ENCODE measurements around the gene DRD3. TPM values are rescaled to one million over a fixed set of nuclear protein-coding genes. Genes with fewer than 3 reads are reported as not detected.

The DRD3 gene
- polyA plus RNA-seq, 1 of the 3 experiments (the other 2 are of a cell fraction), result not detected

DNA sequence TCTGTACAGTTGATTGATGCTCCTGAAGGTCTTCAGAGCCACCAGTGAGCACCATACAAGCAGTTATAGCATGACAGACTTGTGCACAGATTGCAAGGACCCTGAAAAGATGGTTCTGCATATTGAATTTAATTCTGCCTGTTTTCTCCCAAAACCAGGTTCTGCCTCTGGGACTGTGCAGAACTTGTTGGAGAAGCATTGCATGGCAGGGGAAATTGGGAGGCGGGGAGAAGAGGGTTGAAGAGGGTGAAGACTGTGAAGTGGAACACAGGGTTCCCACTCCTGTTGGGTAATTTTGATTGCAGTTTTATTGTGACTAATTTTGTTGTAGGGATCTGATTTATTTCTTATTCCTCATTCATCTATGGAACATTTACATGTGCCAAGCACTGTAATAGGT is 48.2 kb upstream of the DRD3 start (continued):
- TF ChIP-seq GATA2 (CRISPR knock-in tag; IDR thresholded peaks at IDR 0.05), result no peak
- TF ChIP-seq, protein P1, sequence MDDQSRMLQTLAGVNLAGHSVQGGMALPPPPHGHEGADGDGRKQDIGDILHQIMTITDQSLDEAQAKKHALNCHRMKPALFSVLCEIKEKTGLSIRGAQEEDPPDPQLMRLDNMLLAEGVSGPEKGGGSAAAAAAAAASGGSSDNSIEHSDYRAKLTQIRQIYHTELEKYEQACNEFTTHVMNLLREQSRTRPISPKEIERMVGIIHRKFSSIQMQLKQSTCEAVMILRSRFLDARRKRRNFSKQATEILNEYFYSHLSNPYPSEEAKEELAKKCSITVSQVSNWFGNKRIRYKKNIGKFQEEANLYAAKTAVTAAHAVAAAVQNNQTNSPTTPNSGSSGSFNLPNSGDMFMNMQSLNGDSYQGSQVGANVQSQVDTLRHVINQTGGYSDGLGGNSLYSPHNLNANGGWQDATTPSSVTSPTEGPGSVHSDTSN (IDR thresholded peaks at IDR 0.05), result no peak
- no peak for TF ChIP-seq YY1 (IDR thresholded peaks at IDR 0.05; ENCODE audit: low read depth)

DNA sequence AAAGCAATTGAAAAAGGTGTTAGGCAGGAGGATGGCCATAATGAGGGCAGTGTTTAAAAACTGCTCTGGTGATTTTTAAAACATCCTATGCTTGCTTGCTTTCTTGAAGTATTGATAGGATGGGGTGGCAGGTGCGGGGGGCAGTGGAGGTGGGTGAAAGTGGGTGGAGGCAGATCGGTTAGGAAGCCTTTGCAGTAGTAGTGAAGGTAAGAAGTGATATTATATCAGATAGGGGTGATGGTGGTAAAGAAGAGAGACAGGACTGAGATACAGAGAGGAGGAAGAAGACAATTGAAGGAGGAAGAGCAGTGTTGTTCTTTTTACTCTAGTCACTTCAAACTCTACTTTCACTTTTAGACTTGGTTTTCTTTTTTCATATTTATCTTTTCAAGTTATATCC is 47.5 kb upstream of the DRD3 start:
- Histone ChIP-seq H3K9me3 (no peaks in the 10 kb centered on the region), H3K4me1 (ENCODE audit: control insufficient read depth in 1 of 2, insufficient read depth in 2 of 2, low read depth in 1 of 2, low read length in 1 of 2) (no peaks in the 10 kb centered on the region), H3K27ac (ENCODE audit: low read depth in 2 of 2, low read length in 1 of 2) (no peak overlapping the region), H4K20me1 (ENCODE audit: insufficient read depth) (no peaks in the 10 kb centered on the region), H3K9me2 (no peaks in the 10 kb centered on the region), H3F3A (replicated peaks; ENCODE audit: insufficient read depth) (no peaks in the 10 kb centered on the region), H3K4me3 (ENCODE audit: low read depth in 2 of 2, low read length in 1 of 2) (no peak overlapping the region), H3K4me2 (no peak overlapping the region), H3K36me3 (replicated peaks in 1 of 2; ENCODE audit: control insufficient read depth in 1 of 2, insufficient read depth in 2 of 2, low read length in 1 of 2) (no peaks in the 10 kb centered on the region), H3K9ac (no peak overlapping the region), H3K79me2 (ENCODE audit: insufficient read depth) (no peaks in the 10 kb centered on the region; the same call in 1 of the 2 replicates), H3K27me3 (ENCODE audit: insufficient read depth) (no peaks in the 10 kb centered on the region), H2AFZ (ENCODE audit: low read depth) (no peak overlapping the region)
- ChIA-PET CTCF (interaction anchor here (2.4 kb wide), 1 partner anchor 74 kb away, joined by 6 read pairs; no protein-coding TSS in a partner anchor), POLR2A (no interaction called here)
- 21% methylated on average over 2 of the region's 2 CpGs for WGBS (ENCODE audit: low lambda C conversion rate)
- TF ChIP-seq, protein P2, sequence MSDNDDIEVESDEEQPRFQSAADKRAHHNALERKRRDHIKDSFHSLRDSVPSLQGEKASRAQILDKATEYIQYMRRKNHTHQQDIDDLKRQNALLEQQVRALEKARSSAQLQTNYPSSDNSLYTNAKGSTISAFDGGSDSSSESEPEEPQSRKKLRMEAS (IDR thresholded peaks at IDR 0.05; ENCODE audit: low read depth), result no peak
- TF ChIP-seq JUND (IDR thresholded peaks at IDR 0.05), result no peak
- TF ChIP-seq ELF1 (IDR thresholded peaks at IDR 0.05), result no peak
- TF ChIP-seq, protein P3, sequence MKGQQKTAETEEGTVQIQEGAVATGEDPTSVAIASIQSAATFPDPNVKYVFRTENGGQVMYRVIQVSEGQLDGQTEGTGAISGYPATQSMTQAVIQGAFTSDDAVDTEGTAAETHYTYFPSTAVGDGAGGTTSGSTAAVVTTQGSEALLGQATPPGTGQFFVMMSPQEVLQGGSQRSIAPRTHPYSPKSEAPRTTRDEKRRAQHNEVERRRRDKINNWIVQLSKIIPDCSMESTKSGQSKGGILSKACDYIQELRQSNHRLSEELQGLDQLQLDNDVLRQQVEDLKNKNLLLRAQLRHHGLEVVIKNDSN (IDR thresholded peaks at IDR 0.05; ENCODE audit: borderline replicate concordance, low read depth), result no peak
- no peak for TF ChIP-seq TAF1 (IDR thresholded peaks at IDR 0.05; ENCODE audit: borderline replicate concordance, low read depth, low read length)
- TF ChIP-seq, protein P4, sequence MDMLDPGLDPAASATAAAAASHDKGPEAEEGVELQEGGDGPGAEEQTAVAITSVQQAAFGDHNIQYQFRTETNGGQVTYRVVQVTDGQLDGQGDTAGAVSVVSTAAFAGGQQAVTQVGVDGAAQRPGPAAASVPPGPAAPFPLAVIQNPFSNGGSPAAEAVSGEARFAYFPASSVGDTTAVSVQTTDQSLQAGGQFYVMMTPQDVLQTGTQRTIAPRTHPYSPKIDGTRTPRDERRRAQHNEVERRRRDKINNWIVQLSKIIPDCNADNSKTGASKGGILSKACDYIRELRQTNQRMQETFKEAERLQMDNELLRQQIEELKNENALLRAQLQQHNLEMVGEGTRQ (IDR thresholded peaks at IDR 0.05; ENCODE audit: borderline replicate concordance, low read depth, low read length), result no peak
- no peak for TF ChIP-seq SMC3 (IDR thresholded peaks at IDR 0.05; ENCODE audit: low read depth, low read length)
- no peak for TF ChIP-seq MEF2A (IDR thresholded peaks at IDR 0.05; ENCODE audit: borderline replicate concordance, low read depth)
- no peak for TF ChIP-seq RCOR1 (IDR thresholded peaks at IDR 0.05; ENCODE audit: low read length)
- TF ChIP-seq SIN3A (IDR thresholded peaks at IDR 0.05; ENCODE audit: borderline replicate concordance, low read depth, low read length), result no peak
- TF ChIP-seq, protein P1 (IDR thresholded peaks at IDR 0.05), result no peak
- no peak for TF ChIP-seq RAD21 (IDR thresholded peaks at IDR 0.05; ENCODE audit: low read length)
- TF ChIP-seq FOXM1 (IDR thresholded peaks at IDR 0.05; ENCODE audit: low read depth), result no peak
- no peak for TF ChIP-seq POLR2AphosphoS5 (IDR thresholded peaks at IDR 0.05; ENCODE audit: low read depth, low read length)
- no peak for TF ChIP-seq CHD2 (IDR thresholded peaks at IDR 0.05; ENCODE audit: low read length, partially characterized antibody)
- no peak for TF ChIP-seq NRF1 (IDR thresholded peaks at IDR 0.05; ENCODE audit: low read depth, low read length)
- TF ChIP-seq, protein P5, sequence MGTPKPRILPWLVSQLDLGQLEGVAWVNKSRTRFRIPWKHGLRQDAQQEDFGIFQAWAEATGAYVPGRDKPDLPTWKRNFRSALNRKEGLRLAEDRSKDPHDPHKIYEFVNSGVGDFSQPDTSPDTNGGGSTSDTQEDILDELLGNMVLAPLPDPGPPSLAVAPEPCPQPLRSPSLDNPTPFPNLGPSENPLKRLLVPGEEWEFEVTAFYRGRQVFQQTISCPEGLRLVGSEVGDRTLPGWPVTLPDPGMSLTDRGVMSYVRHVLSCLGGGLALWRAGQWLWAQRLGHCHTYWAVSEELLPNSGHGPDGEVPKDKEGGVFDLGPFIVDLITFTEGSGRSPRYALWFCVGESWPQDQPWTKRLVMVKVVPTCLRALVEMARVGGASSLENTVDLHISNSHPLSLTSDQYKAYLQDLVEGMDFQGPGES (IDR thresholded peaks at IDR 0.05; ENCODE audit: low read depth, low read length), result no peak
- no peak for TF ChIP-seq GABPA (IDR thresholded peaks at IDR 0.05; ENCODE audit: low read depth)
- TF ChIP-seq RFX5 (IDR thresholded peaks at IDR 0.05; ENCODE audit: low read length), result no peak
- no peak for TF ChIP-seq GATA2 (CRISPR knock-in tag; IDR thresholded peaks at IDR 0.05)
- DNase-seq, result no peak

Measured in SK-N-SH (cell line).